HepG2 (cell line): ENCODE results near the gene STK32C. TPM values are rescaled to one million over a fixed set of nuclear protein-coding genes. Genes with fewer than 3 reads are reported as not detected.

Source experiments
- ARNTL ChIP-seq: sonication (generic); formaldehyde crosslinking; IDR thresholded peaks from 2 replicates; pipeline ENCODE4 v1.4.0; 2020; ENCODE audit warnings: mild to moderate bottlenecking, missing genetic modification reagents
- ETV5 ChIP-seq: IDR thresholded peaks from 2 replicates; pipeline ENCODE4 v1.6.1; 2018; ENCODE audit warnings: missing biosample characterization, missing genetic modification reagents, inconsistent platforms, borderline replicate concordance
- HOXA3 ChIP-seq: sonication (generic); formaldehyde crosslinking; IDR thresholded peaks from 2 replicates; pipeline ENCODE4 v1.5.0; 2020; ENCODE audit warnings: missing genetic modification reagents
- HOXD1 ChIP-seq: sonication (generic); formaldehyde crosslinking; IDR thresholded peaks from 2 replicates; pipeline ENCODE4 v1.5.0; 2020; ENCODE audit warnings: missing genetic modification reagents
- MAF1 ChIP-seq: sonication (generic); formaldehyde crosslinking; IDR thresholded peaks from 2 replicates; pipeline ENCODE4 v1.5.0; 2020; ENCODE audit warnings: missing genetic modification reagents, borderline replicate concordance
- MYPOP ChIP-seq: sonication (generic); formaldehyde crosslinking; IDR thresholded peaks from 2 replicates; pipeline ENCODE4 v1.8.1; 2023; ENCODE audit warnings: mild to moderate bottlenecking, moderate library complexity, missing genetic modification reagents
- NCOA1 ChIP-seq: sonication (generic); formaldehyde crosslinking; IDR thresholded peaks from 2 replicates; pipeline ENCODE4 v1.9.0; 2021; ENCODE audit warnings: missing genetic modification reagents
- ONECUT2 ChIP-seq: sonication (generic); formaldehyde crosslinking; IDR thresholded peaks from 2 replicates; pipeline ENCODE4 v1.4.0; 2020; ENCODE audit warnings: missing genetic modification reagents
- RFX1 ChIP-seq: fragments of 450-650 bp; IDR thresholded peaks from 2 replicates; pipeline ENCODE4 v1.6.1; 2017
- SNRNP70 ChIP-seq: fragments of 200-400 bp; formaldehyde crosslinking; IDR thresholded peaks from 2 replicates; pipeline ENCODE4 v1.6.1; 2017; ENCODE audit warnings: mild to moderate bottlenecking, low read depth, low read length, moderate library complexity
- THAP11 ChIP-seq: IDR thresholded peaks from 2 replicates; pipeline ENCODE4 v1.6.1; 2016; ENCODE audit warnings: missing biosample characterization, missing genetic modification reagents
- USF2 ChIP-seq, 2 experiments: sonication (generic) in 1 of 2; formaldehyde crosslinking in 1 of 2; IDR thresholded peaks; 2 replicates each; pipeline versions ENCODE4 v1.5.1 to v1.6.1; 2011 to 2020; ENCODE audit warnings: borderline replicate concordance in 1 of 2, low read depth in 1 of 2, low read length in 1 of 2, mild to moderate bottlenecking in 1 of 2, missing genetic modification reagents in 1 of 2, moderate library complexity in 1 of 2
- ZNF17 ChIP-seq: sonication (generic); formaldehyde crosslinking; IDR thresholded peaks from 2 replicates; pipeline ENCODE4 v1.5.0; 2020; ENCODE audit warnings: mild to moderate bottlenecking, missing genetic modification reagents
- ZNF24 ChIP-seq: fragments of 450-650 bp; IDR thresholded peaks from 2 replicates; pipeline ENCODE4 v1.6.1; 2017; ENCODE audit warnings: antibody characterized with exemption, mild to moderate bottlenecking
- ZNF276 ChIP-seq: sonication (generic); formaldehyde crosslinking; IDR thresholded peaks from 2 replicates; pipeline ENCODE4 v1.4.0; 2020; ENCODE audit warnings: mild to moderate bottlenecking, low read depth, missing genetic modification reagents
- ZNF441 ChIP-seq: sonication (generic); formaldehyde crosslinking; IDR thresholded peaks from 2 replicates; pipeline ENCODE4 v1.7.0; 2021; ENCODE audit warnings: missing genetic modification reagents, borderline replicate concordance
- ZNF543 ChIP-seq: sonication (generic); formaldehyde crosslinking; IDR thresholded peaks from 2 replicates; pipeline ENCODE4 v1.4.0; 2020; ENCODE audit warnings: mild to moderate bottlenecking, missing genetic modification reagents
- ZNF552 ChIP-seq: sonication (generic); formaldehyde crosslinking; IDR thresholded peaks from 2 replicates; pipeline ENCODE4 v1.9.0; 2022; ENCODE audit warnings: missing genetic modification reagents, mild to moderate bottlenecking, borderline replicate concordance
- ZNF780A ChIP-seq: sonication (generic); formaldehyde crosslinking; IDR thresholded peaks from 2 replicates; pipeline ENCODE4 v1.8.0; 2022; ENCODE audit warnings: mild to moderate bottlenecking, missing genetic modification reagents, moderate library complexity
- ZNF83 ChIP-seq: sonication (generic); formaldehyde crosslinking; IDR thresholded peaks from 2 replicates; pipeline ENCODE4 v1.4.0; 2020; ENCODE audit warnings: missing genetic modification reagents, mild to moderate bottlenecking, borderline replicate concordance
- polyA plus RNA-seq, 8 experiments: library from polyadenylated mRNA; depleted of rRNA in 3 of 8; stranded (reverse) in 7 of 8; unstranded in 1 of 8; fragments of >200 nt; fragmentation: Illumina TruSeq in 4 of 8; extraction: Trizol in 4 of 8; gene quantifications; 2 replicates each; pipeline versions ENCODE4 v1.2.1 to v1.2.3, GENCODE V29; 2011 to 2016; ENCODE audit warnings: low read depth in 4 of 8, missing spikeins in 1 of 8, mixed read lengths in 1 of 8; ENCODE audit not compliant: insufficient read depth in 1 of 8
- total RNA-seq, 5 experiments: library from RNA; depleted of rRNA; stranded (reverse); fragments of >200 nt; fragmentation: Illumina TruSeq; extraction: Trizol; gene quantifications; 2 replicates each; pipeline ENCODE4 v1.2.3, GENCODE V29; 2016; ENCODE audit warnings: low read depth in 1 of 5
- TF ChIP-seq, protein P1 (sequence below): sonication (generic); formaldehyde crosslinking; IDR thresholded peaks from 2 replicates; pipeline ENCODE4 v1.4.0; 2020; ENCODE audit warnings: missing genetic modification reagents

The STK32C gene
- total and polyA plus RNA-seq, 2 of the 13 experiments (the other 11 are each of a cell fraction or from before 2014, with no cell fraction given) = 10.9 to 19.4 TPM

GRCh38 chr10:132311338-132311939 lies 3.7 kb upstream of the STK32C start (continued):
- TF ChIP-seq THAP11 (CRISPR knock-in tag) (0 out of 2 replicates have a peak, but pooled peaks have one; percentile 39), ZNF441 (CRISPR knock-in tag) (no peak), NCOA1 (CRISPR knock-in tag) (no peak), ONECUT2 (CRISPR knock-in tag) (peak; percentile 97), ETV5 (CRISPR knock-in tag) (peak; percentile 32; the same call in 1 of the 2 replicates), HOXD1 (CRISPR knock-in tag) (no peak), ZNF83 (no peak), HOXA3 (CRISPR knock-in tag) (no peak), RFX1 (peak; percentile 84), MAF1 (CRISPR knock-in tag) (no peak), ZNF552 (no peak), ZNF780A (CRISPR knock-in tag) (no peak), ARNTL (CRISPR knock-in tag) (no peak), ZNF17 (CRISPR knock-in tag) (no peak), ZNF276 (CRISPR knock-in tag) (no peak), MYPOP (CRISPR knock-in tag) (0 out of 2 replicates have a peak, but pooled peaks have one; percentile 36), ZNF543 (CRISPR knock-in tag) (no peak), ZNF24 (no peak), USF2 (IDR thresholded peaks at IDR 0.05; ENCODE audit: low read depth, low read length) (peak; percentile 92), USF2 (CRISPR knock-in tag; IDR thresholded peaks at IDR 0.05; ENCODE audit: borderline replicate concordance) (peak; percentile 91; the same call in 1 of the 2 replicates), SNRNP70 (no peak)
- TF ChIP-seq, protein P1, sequence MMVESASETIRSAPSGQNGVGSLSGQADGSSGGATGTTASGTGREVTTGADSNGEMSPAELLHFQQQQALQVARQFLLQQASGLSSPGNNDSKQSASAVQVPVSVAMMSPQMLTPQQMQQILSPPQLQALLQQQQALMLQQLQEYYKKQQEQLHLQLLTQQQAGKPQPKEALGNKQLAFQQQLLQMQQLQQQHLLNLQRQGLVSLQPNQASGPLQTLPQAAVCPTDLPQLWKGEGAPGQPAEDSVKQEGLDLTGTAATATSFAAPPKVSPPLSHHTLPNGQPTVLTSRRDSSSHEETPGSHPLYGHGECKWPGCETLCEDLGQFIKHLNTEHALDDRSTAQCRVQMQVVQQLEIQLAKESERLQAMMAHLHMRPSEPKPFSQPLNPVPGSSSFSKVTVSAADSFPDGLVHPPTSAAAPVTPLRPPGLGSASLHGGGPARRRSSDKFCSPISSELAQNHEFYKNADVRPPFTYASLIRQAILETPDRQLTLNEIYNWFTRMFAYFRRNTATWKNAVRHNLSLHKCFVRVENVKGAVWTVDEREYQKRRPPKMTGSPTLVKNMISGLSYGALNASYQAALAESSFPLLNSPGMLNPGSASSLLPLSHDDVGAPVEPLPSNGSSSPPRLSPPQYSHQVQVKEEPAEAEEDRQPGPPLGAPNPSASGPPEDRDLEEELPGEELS (CRISPR knock-in tag) = no peak
